KBM-7 (cell line): ENCODE measurements around the gene PARVB.

Experiments
- DNase-seq: peaks from one replicate; pipeline ENCODE4 v3.0.0-alpha.2; 2015
- in situ Hi-C: fragments of 300-500 bp; cut with MboI; formaldehyde crosslinking; loops from 2 replicates; pipeline ENCODE4 v1.14.3; 2020; ENCODE audit warnings: low sequenced_read_pairs, low pct_unique_long_range_greater_than_20kb, mixed read lengths

The PARVB gene

GRCh38 chr22:44075670-44076069, 51.6 kb downstream of the PARVB start:
- in situ Hi-C loops: no loop called here
- no peak for DNase-seq

GRCh38 chr22:44076825-44077224, 52.7 kb downstream of the PARVB start:
- in situ Hi-C loops: no loop called here
- DNase-seq: no peak

DNA sequence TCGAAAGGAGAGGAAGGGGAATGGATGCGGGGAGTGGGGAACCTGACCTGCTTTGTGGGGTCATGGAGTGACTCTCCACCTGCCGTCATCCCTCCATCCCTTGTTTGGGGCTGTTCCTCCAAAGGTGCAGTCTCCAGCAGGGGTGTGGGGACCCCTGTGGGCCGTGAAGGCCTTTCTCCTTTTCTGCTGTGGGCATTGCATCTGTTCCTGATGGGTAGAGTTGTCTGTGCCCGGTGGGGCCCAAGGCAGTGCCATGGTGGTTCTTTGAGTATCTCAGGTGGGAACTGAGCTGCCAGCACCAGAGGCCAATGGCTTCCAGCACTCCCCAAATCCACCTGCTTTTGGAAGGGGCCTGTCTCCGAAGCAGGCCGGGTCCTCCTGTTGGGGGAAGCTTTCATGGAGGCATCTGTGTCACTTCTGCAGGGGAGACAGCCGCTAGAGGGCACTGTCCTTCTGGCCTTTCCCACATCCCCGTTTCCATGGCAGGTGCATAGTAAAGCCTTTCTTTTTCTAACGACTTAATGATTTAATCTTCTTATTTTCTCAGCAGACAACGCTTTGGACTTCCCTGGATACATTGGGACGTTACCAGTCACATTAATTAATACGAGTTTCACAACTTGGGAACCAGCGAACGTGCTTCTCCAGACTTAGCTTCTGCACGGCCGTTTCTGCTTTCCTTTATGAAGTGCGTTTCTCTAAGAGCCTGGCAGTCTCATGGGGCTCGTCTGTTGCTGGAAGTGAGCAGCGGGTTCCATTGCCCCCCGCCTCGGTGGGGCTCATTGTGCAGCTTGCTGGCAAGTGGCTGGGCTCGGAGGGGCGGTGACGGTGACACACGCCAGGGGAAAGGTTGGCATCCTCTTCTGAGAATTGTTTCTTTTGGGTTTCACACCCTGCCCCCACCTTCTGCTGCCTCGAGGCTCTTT, 57.1 kb downstream of the PARVB start:
- in situ Hi-C loops: no loop called here

DNA sequence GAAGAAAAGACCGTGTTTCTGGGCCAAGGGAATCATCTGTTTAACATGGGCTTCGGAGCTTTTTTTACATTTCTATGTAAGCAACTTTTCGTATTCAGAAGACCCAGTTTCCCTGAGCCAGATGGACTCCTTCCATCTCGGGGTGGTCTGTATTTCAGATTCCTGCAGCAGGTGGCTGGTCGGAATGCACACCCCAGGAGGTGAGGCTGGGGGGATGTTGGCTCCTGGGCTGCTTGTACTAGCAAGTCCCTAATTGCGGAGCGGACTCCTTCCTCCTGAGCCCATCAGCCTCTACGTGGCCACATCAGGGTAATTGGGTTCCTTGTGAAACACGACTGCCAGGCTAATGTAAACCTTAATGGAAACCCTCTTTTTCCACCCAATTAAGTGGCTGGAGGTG, 58.7 kb downstream of the PARVB start:
- DNase-seq: no peak
- in situ Hi-C loops: no loop called here

More for the DNA sequence above, 57.1 kb downstream of the PARVB start:
- DNase-seq: peak; percentile 73

DNA sequence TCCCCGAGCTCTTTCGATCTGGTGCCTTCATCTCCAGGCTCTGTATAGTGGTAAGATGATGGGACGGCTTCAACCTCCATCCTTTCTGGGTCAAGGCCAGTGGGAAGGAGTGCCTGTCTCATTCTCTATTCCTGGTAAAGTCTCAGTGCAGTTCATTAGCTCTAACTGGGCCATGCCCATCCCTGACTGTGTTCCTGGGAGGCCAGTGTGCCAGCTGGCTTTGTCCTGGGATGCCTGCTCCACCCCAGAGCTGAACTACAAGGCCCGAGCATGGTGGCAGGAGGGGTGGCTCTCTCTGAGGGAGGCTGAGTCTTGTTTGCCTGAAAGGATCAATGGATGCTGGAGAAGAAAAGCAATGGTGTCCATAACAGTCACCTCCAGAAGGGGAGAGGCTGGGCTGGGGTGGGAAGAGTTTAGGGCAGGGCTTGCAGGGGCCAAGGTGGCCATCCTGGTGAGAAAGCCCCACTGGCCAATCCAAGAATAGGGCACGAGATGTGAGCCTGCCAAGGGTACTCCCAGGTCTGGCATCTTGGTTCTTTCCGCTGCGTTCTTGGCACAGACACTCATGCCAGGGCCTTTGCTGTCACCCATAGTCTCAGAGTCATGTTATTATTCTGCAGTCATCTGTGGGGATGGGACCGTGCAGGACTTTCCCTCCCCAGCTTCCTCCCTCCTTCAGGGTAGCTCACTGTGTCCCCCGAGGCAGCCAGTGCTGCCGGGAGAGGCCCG, 60.1 kb downstream of the PARVB start:
- in situ Hi-C loops: no loop called here

GRCh38 chr22:44085743-44086270, 61.7 kb downstream of the PARVB start:
- in situ Hi-C loops: no loop called here
- peak; percentile 72 for DNase-seq

More for the DNA sequence above, 60.1 kb downstream of the PARVB start:
- no peak for DNase-seq

DNA sequence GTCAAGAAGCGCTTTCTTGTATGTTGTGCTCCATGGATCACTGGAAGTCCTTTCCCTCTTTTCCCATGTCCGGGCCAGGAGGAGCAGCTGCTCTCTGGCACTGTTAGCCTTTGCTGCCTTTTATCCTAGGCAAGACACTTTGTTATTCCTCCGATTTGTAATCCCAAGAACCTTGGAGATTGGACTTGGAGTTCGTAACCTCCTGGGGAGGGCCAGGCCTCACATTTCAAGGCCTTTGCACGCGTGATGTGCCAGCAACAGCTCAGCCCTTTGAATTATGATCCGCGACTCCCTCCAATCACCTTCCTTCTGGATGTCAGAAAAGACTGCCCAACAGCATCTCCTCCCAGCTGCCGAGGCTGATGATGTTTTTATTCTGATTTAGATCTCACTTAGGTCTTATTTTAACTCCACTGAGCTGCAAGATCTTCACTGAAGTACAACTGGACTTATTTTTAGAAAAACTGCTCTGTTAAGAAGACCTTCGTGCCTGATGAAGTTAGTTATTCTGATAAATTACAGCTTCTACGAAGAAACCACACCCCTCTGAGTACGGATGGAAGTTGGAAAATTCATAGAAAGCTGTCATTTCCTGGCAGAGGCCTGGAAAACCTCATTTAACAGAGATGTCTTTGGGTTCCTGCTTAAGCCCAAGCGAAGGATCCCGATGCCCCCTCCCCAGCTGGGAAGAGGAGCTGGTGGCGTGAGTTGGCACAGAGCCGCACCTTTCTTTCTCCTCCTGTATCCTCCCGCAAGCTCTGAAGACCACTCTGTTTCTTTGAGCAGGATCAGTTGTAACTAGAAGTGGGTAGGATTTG, 62.4 kb downstream of the PARVB start:
- DNase-seq: no peak
- in situ Hi-C loops: no loop called here

GRCh38 chr22:44087089-44087430, 63.0 kb downstream of the PARVB start:
- in situ Hi-C loops: no loop called here
- no peak for DNase-seq

GRCh38 chr22:44088976-44089570, 65.0 kb downstream of the PARVB start:
- DNase-seq: no peak
- in situ Hi-C loops: no loop called here

DNA sequence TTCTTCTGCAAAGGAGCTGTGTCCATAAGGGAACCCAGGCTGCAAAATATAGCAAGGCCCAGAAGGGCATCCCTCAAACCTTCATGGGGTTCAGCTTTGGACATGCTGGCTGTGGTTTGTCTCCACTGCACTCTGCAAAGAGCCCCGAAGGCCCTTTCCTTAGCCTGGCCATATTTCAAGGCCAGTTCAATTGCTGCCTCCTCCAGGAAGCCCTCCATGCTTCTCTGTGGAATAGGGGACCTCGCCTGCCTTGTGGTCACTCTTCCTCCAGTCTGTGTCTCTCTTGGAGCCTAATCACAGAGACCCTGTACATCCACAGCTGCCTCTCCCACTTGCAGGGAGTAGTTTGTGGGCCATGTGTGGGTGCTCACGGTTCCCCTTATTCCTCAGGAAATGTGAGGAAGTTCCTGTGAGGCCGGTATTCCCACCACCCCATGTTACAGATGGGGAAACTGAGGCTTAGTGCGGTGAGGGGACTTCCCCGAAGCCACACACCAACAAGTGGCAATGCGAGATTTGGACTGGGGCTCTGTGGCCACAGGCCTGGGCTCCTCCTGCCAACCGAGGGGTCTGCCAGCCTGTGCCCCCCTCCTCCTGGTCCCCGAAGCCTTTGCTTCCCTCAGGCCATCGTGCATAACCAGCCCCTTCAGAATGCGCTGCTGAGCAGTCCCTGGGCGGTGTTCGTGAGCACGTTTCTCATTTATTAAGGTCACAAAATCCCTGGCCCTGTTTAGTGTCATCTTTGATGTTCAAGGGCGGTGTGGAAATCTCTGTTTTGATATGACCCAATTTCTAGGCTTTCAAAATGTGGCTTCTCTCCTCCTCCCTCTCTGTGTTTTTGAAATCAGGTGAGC, 65.8 kb downstream of the PARVB start:
- in situ Hi-C loops: no loop called here
- no peak for DNase-seq

- in situ Hi-C loops: no loop called here
Observed at GRCh38 chr22:44090571-44090905, 66.4 kb downstream of the PARVB start.

DNA sequence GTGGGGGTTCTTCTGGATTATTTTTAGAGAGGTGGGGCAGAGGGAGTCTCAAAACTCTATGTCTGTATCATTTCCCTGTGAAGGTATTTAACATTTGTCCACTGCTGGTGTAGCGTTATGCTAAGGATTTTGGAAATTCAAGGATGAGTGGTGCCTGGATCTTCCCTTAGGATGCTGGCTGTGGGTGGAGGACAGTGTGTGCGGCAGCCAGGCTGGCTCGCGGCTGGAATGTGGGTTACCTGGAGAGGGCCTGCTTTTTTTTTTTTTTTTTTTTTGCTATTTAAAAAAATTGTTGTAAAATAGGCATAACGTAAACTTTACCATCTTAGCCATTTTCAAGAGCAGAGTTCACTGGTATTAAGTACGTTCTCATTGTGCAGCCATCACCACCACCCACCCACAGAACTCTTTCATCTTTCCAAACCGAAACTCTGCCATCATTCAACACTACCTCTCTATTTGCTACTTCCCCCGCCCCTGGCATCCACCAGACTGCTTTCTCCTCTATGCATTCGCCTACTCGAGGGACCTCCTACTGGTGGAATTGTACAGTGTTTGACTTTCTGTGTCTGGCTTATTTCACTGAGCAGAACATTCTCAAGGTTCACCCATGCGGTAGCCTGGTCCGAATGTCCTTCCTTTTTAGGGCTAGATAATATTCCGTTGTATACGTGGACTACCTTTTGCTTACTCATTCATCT, 67.1 kb downstream of the PARVB start:
- in situ Hi-C loops: no loop called here

More at GRCh38 chr22:44090571-44090905, 66.4 kb downstream of the PARVB start:
- DNase-seq: no peak

GRCh38 chr22:44091751-44092150, 67.6 kb downstream of the PARVB start:
- in situ Hi-C loops: no loop called here
- no peak for DNase-seq

More for the DNA sequence above, 67.1 kb downstream of the PARVB start:
- DNase-seq: peak; percentile 39

DNA sequence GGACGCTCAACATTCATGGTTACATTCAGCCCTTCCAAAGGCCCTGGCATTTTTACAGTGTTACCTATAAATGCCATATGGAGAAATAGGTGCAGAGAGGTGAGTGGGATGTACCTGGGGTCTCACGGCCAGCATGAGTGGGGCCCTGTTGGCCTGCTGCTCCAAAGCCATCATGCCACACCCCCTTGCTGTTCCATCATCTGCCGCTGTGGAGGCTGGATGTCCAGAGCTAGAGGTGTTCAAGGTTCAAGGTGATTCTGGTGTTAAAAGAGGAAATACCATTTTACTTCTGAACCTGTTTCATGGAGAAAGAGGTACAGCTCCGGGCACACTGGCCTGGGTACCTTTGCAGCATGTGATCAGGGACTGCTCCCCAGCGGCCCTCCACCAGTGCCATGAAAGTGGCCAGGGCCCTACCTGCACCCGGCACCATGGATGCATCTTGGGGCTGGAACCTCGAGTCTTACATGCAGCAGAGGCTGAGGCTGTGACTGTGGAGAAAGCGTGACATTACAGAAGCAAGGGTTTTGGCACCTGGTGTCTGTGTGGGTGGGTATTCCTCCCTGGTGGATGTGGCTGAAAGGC, 68.6 kb downstream of the PARVB start:
- in situ Hi-C loops: no loop called here
- no peak for DNase-seq

- no peak for DNase-seq
- in situ Hi-C loops: no loop called here
Observed at GRCh38 chr22:44093791-44094190, 69.7 kb downstream of the PARVB start.

- no peak for DNase-seq
- in situ Hi-C loops: no loop called here
Observed at GRCh38 chr22:44094751-44095302, 70.7 kb downstream of the PARVB start.

DNA sequence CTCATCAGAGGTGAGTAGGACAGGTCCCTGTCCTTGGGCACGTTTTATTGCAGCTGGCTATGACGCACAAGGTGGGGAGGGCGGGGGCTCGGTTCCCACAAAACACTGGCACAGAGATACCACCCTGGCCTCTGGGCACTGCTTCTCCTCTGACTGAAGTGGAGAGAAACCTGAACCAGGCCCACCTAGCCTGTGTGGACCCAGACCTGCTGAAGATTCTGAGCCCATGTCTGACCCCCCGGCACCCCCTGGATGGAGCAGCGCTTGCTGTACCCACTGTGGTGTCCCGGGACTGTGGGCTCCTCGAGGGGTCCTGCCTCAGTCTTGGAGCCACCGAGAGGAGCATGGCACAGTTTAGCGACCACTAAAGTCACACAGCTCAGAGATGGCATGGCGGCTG, 72.6 kb downstream of the PARVB start:
- in situ Hi-C loops: no loop called here
- no peak for DNase-seq
